Skin epidermis (tissue), 12 donors: ENCODE data around the gene TTBK1.
"Not testable (repeated sequence)": the region's sequence is repeated elsewhere in the genome, so short reads cannot be mapped to it uniquely, and the experiment has no call there.

Source experiments
- H3K27ac ChIP-seq, 21 experiments: fragments of 200-600 bp; sonication (generic) in 11 of 21; one replicate each; pipeline ENCODE4 v1.5.0; 2020; ENCODE audit warnings: mild to moderate bottlenecking in 3 of 21, inconsistent platforms in 2 of 21, moderate library complexity in 2 of 21
- H3K4me3 ChIP-seq, 7 experiments: fragments of 200-600 bp; sonication (generic) in 2 of 7; one replicate each; pipeline ENCODE4 v1.5.0; 2020; ENCODE audit warnings: inconsistent platforms in 2 of 7, mild to moderate bottlenecking in 2 of 7, moderate library complexity in 1 of 7

TTBK1 gene

GRCh38 chr6:43297644-43298564, 54.6 kb downstream of the TTBK1 start, which contains the start of gene SLC22A7:
Gene SLC22A7, plus strand, starts transcription at chr6:43298260. Its CDS starts 99 bp downstream, at chr6:43298359.
- no peak within 1 kb of the TSS for H3K4me3 ChIP-seq
- H3K27ac ChIP-seq = no peak within 1 kb of the TSS

- no peak overlapping the region for H3K4me3 ChIP-seq
These were observed 55.5 kb downstream of the TTBK1 start for GRCh38 chr6:43298565-43299337.

GRCh38 chr6:43299338-43300293, 56.3 kb downstream of the TTBK1 start:
- no peak overlapping the region for H3K4me3 ChIP-seq
- H3K27ac ChIP-seq = no peak overlapping the region

More at GRCh38 chr6:43298565-43299337, 55.5 kb downstream of the TTBK1 start:
- no peak overlapping the region for H3K27ac ChIP-seq

GRCh38 chr6:43301081-43301870, 58.0 kb downstream of the TTBK1 start:
- H3K27ac ChIP-seq = no peak overlapping the region

GRCh38 chr6:43302126-43302525, 58.8 kb downstream of the TTBK1 start:
- H3K27ac ChIP-seq = no peak overlapping the region
- H3K4me3 ChIP-seq = no peak overlapping the region

More at GRCh38 chr6:43301081-43301870, 58.0 kb downstream of the TTBK1 start:
- H3K4me3 ChIP-seq = no peak overlapping the region

GRCh38 chr6:43303006-43303405, 59.7 kb downstream of the TTBK1 start:
- H3K4me3 ChIP-seq, H3K27ac ChIP-seq: not testable (repeated sequence)

- no peak overlapping the region for H3K4me3 ChIP-seq
- no peak overlapping the region for H3K27ac ChIP-seq
These were observed 60.6 kb downstream of the TTBK1 start for GRCh38 chr6:43303751-43304331.

GRCh38 chr6:43304361-43304760, 61.1 kb downstream of the TTBK1 start:
- no peak overlapping the region for H3K4me3 ChIP-seq
- no peak overlapping the region for H3K27ac ChIP-seq

GRCh38 chr6:43304882-43305281, 61.6 kb downstream of the TTBK1 start:
- H3K27ac ChIP-seq = no peak overlapping the region
- H3K4me3 ChIP-seq = no peak overlapping the region

GRCh38 chr6:43306086-43306485, 62.8 kb downstream of the TTBK1 start:
- Histone ChIP-seq H3K27ac (no peak overlapping the region), H3K4me3 (no peak overlapping the region)

GRCh38 chr6:43307451-43308100, 64.3 kb downstream of the TTBK1 start:
- H3K4me3 ChIP-seq = no peak overlapping the region
- no peak overlapping the region for H3K27ac ChIP-seq

- Histone ChIP-seq H3K27ac (no peak within 1 kb of the TSS), H3K4me3 (peak within 1 kb of the TSS in 6 of 7 experiments; percentile 17 to 29 (median 24))
These were observed 65.1 kb downstream of the TTBK1 start, which contains the start of gene CRIP3 for GRCh38 chr6:43308101-43308989. Gene CRIP3, minus strand, starts transcription at chr6:43308826. Its CDS starts 34 bp downstream, at chr6:43308792.

- H3K4me3 ChIP-seq = peak overlapping the region in 6 of 7 experiments; percentile 17 to 29 (median 24)
- H3K27ac ChIP-seq = no peak overlapping the region
These were observed 65.8 kb downstream of the TTBK1 start for GRCh38 chr6:43308990-43309477.

GRCh38 chr6:43310134-43310533, 66.9 kb downstream of the TTBK1 start:
- Histone ChIP-seq H3K27ac (no peak overlapping the region), H3K4me3 (no peak overlapping the region)

- Histone ChIP-seq H3K4me3 (no peak overlapping the region), H3K27ac (no peak overlapping the region)
These were observed 67.3 kb downstream of the TTBK1 start for GRCh38 chr6:43310624-43311023.

GRCh38 chr6:43311666-43312065, 68.4 kb downstream of the TTBK1 start:
- no peak overlapping the region for H3K27ac ChIP-seq
- no peak overlapping the region for H3K4me3 ChIP-seq

- no peak overlapping the region for H3K4me3 ChIP-seq
- H3K27ac ChIP-seq = no peak overlapping the region
These were observed 70.5 kb downstream of the TTBK1 start for GRCh38 chr6:43313813-43314212.
